Brain microvascular endothelial cell (primary cell): ENCODE measurements around the gene ERI3.
"Not testable (repeated sequence)": the region's sequence is repeated elsewhere in the genome, so short reads cannot be mapped to it uniquely, and the experiment has no call there.

ENCODE experiments used
- DNase-seq: peaks from one replicate; pipeline ENCODE4 v3.0.0-alpha.2; 2020
- H3K27ac ChIP-seq: fragments of 250-450 bp; sonication (Bioruptor Pico); 2 replicates; pipeline ENCODE4 v1.5.1; 2020; ENCODE audit warnings: mild to moderate bottlenecking, moderate library complexity
- H3K27me3 ChIP-seq: fragments of 250-450 bp; sonication (Bioruptor Pico); replicated peaks from 2 replicates; pipeline ENCODE4 v1.5.1; 2020; ENCODE audit warnings: mild to moderate bottlenecking
- H3K36me3 ChIP-seq: fragments of 250-450 bp; sonication (Bioruptor Pico); replicated peaks from 2 replicates; pipeline ENCODE4 v1.5.1; 2020; ENCODE audit warnings: mild to moderate bottlenecking
- H3K4me3 ChIP-seq: 2 replicates; pipeline ENCODE4 v1.5.1; 2011; ENCODE audit warnings: low read depth, mild to moderate bottlenecking, control low read depth, low read length, moderate library complexity
- in situ Hi-C: cut with HindIII; loops from 2 replicates; pipeline ENCODE4 v1.10.0; 2017; ENCODE audit warnings: low sequenced_read_pairs, low pct_ligation_motif_present
- TF ChIP-seq, protein P1 (sequence below): IDR thresholded peaks from 2 replicates; pipeline ENCODE4 v1.5.1; 2011; ENCODE audit warnings: low read depth, mild to moderate bottlenecking, moderate library complexity, low read length, control low read depth, inconsistent platforms; ENCODE audit errors: missing control alignments

The ERI3 gene

DNA sequence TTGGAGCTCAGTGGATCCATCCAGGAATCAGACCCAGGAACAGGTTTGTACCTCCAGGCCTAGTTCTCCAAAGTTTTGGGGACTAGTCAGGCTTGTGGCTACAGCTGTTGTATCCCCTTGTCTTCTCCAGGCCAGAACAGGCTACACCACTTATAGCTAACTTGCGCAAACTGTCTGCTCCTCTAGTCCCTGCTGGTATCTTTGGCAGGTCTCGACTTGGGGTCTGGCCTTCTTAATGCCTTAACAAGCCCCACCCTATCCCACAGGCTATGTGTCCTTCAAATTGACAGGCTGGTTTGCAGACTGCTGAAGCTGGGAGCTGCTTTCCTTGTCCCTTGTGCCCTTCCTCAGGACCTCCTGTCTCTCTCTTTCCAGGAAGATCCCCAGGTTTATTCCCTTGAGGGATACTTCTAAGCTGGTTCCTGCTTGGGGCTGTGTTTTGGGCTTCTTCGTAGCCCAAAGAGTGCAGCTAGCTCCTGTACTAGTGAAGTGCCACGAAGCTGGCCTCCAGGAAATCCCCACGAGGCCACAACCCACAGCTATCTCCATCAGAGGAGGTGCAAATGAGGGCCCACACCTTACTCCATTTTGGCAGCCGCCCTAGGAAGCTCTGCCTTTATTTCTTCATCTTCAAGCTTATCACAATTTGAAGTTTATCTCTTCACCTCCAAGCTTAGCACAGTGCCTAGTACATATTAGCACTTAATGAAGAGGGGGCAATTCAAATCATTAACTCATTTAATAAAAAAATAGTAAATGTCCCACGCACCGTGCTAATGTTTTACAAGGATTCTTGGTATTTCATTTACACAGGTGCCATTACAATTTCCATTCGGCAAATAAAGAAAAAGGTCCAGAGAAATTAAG lies 142.5 kb downstream of the ERI3 start:
- DNase-seq: no peak

DNA sequence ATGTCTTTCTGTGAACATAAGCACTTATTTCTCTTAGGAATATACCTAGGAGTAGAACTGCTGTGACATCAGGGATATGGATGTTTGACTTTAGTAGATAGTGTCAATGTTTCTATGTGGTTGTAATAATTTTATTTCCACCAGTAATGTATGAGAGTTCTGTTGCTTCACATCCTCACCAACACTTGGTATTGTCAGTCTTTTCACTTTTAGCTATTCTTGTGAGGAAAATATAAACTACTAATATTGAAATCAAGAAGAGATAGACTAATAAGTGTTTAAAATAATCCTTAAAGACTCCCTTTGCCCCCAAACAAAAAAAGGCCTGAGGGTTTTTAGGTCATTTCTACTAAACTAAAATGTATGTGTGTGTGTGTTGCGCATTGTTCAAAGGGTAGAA lies 144.5 kb downstream of the ERI3 start:
- Histone ChIP-seq H3K27ac (no peak overlapping the region), H3K4me3 (no peak overlapping the region), H3K27me3 (no peaks in the 10 kb centered on the region), H3K36me3 (no peaks in the 10 kb centered on the region)
- in situ Hi-C loops: no loop called here
- TF ChIP-seq, protein P1, sequence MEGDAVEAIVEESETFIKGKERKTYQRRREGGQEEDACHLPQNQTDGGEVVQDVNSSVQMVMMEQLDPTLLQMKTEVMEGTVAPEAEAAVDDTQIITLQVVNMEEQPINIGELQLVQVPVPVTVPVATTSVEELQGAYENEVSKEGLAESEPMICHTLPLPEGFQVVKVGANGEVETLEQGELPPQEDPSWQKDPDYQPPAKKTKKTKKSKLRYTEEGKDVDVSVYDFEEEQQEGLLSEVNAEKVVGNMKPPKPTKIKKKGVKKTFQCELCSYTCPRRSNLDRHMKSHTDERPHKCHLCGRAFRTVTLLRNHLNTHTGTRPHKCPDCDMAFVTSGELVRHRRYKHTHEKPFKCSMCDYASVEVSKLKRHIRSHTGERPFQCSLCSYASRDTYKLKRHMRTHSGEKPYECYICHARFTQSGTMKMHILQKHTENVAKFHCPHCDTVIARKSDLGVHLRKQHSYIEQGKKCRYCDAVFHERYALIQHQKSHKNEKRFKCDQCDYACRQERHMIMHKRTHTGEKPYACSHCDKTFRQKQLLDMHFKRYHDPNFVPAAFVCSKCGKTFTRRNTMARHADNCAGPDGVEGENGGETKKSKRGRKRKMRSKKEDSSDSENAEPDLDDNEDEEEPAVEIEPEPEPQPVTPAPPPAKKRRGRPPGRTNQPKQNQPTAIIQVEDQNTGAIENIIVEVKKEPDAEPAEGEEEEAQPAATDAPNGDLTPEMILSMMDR: no peak
- DNase-seq: no peak

More for the DNA sequence above, 142.5 kb downstream of the ERI3 start:
- H3K36me3 ChIP-seq: peaks cover 6% of the 10 kb centered on the region
- peak overlapping the region; percentile 100 for H3K4me3 ChIP-seq
- peak overlapping the region; percentile 57 for H3K27ac ChIP-seq
- TF ChIP-seq, protein P1: no peak
- in situ Hi-C loops: no loop called here
- H3K27me3 ChIP-seq: no peaks in the 10 kb centered on the region

DNA sequence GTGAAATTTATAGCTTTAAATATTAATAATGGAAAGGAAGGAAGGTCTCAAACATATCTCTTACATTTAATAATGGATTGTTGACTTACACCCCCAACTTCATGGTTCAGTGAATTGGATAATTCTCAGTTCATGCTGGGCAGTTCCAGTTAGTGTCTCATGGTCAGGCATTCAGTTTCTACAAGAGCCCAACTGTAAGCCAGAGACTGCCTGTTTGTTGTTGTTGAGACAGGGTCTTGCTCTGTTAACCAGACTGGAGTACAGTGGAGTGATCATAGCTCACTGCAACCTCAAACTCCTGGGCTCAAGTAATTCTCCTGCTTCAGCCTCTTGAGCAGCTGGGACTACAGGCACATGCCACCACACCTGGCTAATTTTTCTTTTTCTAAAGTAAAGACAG lies 146.8 kb downstream of the ERI3 start:
- in situ Hi-C loops: no loop called here
- no peak for DNase-seq
- TF ChIP-seq, protein P1: no peak
- H3K36me3 ChIP-seq: no peaks in the 10 kb centered on the region
- H3K27ac ChIP-seq: no peak overlapping the region
- H3K27me3 ChIP-seq: no peaks in the 10 kb centered on the region
- no peak overlapping the region for H3K4me3 ChIP-seq

DNA sequence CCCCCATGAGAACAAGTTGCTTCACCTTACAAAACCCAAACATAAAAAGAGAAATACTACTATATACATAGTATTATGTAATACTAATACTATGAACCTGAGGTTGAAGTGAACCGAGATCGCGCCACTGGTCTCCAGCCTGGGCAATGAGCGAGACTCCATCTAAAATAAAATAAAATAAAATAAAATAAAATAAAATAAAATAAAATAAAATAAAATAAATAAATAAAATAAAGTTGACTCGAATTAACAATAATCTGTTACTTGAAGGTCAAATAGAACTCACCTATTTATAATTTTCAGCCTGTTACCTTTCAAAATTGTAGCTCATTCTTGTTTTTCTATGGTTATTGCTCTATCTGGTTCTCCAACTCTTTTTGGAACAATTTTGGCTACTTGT lies 148.5 kb downstream of the ERI3 start:
- H3K27ac ChIP-seq, DNase-seq, in situ Hi-C loops, H3K4me3 ChIP-seq, H3K36me3 ChIP-seq, H3K27me3 ChIP-seq: not testable (repeated sequence)

DNA sequence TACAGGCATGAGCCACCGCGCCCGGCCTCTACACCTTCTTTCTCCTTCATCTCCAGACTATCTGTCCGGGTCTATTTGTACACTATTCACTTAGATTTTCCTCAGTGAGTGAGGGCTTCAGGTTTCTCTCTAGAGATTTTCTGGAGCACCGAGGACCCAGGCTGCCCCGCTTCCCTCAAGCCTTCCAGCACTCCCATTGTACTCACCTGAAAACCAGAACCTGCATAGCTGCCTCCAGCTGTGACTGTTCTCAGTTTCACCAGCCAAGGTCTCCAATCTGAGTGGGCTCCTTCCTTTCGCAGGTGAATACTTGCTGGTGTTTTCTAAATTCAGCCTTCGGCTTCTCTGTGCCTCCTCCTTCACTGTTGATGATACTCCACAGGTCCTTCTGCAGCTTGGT lies 154.7 kb downstream of the ERI3 start:
- TF ChIP-seq, protein P1: no peak
- no peaks in the 10 kb centered on the region for H3K36me3 ChIP-seq
- H3K27me3 ChIP-seq: no peaks in the 10 kb centered on the region
- in situ Hi-C loops: no loop called here
- H3K4me3 ChIP-seq: no peak overlapping the region
- no peak overlapping the region for H3K27ac ChIP-seq
- no peak for DNase-seq

DNA sequence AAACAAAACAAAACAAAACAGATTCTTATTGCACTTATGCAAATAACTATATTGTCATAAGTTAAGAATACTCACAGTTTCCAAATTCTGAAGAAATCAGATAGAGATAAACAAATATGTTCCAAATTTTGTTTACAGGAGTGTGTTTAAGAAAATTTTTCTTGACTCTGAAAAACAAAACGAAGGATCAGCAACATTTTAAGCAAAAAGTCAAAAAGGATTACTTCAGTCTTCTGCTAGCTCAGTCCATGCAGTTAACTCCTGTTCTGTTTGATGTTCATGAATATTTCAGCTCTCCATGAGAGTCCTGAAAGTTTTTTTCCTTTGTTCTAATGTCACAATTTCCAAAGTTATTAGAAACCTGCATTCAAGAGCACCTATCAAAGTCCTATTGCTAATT lies 180.4 kb downstream of the ERI3 start:
- DNase-seq: no peak
- no peaks in the 10 kb centered on the region for H3K36me3 ChIP-seq
- no peaks in the 10 kb centered on the region for H3K27me3 ChIP-seq
- no peak overlapping the region for H3K27ac ChIP-seq
- in situ Hi-C loops: no loop called here
- TF ChIP-seq, protein P1: no peak
- H3K4me3 ChIP-seq: no peak overlapping the region
